ENCODE results near the gene NUDT9.
"Not testable (repeated sequence)": the region's sequence is repeated elsewhere in the genome, so short reads cannot be mapped to it uniquely, and the experiment has no call there.

The NUDT9 gene

DNA sequence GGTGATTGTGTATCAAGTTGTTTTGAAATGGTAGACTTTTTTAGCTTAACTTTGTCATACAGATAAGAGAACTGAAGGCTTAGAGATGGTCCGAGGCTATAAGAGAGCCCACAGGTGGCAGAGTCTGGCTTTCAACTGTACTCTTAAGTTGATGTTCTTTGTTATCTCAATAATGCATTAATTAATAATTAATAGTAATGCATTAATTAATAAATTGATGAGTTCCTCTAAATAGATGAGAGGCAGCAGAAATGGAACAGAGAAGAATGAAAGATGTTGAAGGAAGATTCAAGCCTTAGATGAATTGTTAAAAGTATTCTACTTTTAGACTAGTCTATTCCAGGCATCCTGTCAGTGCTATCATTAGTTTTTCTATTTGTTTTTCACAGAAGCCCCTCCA lies 22.4 kb downstream of the NUDT9 start:
- TF ChIP-seq, protein P1, sequence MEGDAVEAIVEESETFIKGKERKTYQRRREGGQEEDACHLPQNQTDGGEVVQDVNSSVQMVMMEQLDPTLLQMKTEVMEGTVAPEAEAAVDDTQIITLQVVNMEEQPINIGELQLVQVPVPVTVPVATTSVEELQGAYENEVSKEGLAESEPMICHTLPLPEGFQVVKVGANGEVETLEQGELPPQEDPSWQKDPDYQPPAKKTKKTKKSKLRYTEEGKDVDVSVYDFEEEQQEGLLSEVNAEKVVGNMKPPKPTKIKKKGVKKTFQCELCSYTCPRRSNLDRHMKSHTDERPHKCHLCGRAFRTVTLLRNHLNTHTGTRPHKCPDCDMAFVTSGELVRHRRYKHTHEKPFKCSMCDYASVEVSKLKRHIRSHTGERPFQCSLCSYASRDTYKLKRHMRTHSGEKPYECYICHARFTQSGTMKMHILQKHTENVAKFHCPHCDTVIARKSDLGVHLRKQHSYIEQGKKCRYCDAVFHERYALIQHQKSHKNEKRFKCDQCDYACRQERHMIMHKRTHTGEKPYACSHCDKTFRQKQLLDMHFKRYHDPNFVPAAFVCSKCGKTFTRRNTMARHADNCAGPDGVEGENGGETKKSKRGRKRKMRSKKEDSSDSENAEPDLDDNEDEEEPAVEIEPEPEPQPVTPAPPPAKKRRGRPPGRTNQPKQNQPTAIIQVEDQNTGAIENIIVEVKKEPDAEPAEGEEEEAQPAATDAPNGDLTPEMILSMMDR (conservative IDR thresholded peaks at IDR 0.05; ENCODE audit: control insufficient read depth, insufficient read depth, low read depth, low read length), result no peak
- H3K4me3 ChIP-seq (ENCODE audit: control insufficient read depth, low read depth, low read length), result no peak overlapping the region
- no peak for DNase-seq (ENCODE audit: low read depth)

DNA sequence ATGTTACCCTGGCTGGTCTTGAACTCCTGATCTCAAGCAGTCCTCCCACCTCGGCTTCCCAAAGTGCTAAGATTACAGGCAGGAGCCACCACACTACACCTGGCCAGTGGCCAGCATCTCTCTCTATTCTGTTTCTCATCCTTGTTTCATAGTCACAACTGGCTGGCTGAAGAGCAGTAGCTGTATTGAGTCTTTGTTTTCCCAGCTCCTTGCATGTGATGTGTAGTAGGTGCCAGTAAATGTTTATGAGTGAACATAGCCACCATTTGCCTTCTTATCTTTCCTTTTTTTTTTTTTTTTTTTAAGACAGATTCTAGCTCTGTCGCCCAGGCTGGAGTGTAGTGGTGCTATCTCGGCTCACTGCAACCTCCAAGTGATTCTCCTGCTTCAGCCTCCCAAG lies 23.6 kb downstream of the NUDT9 start:
- TF ChIP-seq, protein P1 (conservative IDR thresholded peaks at IDR 0.05; ENCODE audit: control insufficient read depth, insufficient read depth, low read depth, low read length), result no peak
- no peak overlapping the region for H3K4me3 ChIP-seq (ENCODE audit: control insufficient read depth, low read depth, low read length)
- DNase-seq (ENCODE audit: low read depth), result no peak

DNA sequence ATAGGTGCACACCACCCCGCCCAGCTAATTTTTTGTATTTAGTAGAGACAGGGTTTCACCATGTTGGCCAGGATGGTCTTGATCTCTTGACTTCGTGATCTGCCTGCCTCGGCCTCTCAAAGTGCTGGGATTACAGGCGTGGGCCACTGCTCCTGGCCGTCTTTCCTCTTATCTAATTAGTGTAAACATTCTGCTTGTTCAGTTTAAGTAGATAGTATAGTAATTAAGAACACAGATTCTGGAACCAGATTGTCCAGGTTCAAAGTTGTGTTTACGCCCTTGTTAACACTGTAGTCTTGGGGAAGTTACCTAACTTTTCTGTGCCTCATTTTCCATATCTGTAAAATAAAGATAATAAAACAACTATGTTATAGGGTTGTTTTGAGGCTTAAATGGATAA lies 24.0 kb downstream of the NUDT9 start:
- not testable (repeated sequence) for H3K4me3 ChIP-seq (ENCODE audit: control insufficient read depth, low read depth, low read length); DNase-seq (ENCODE audit: low read depth)

DNA sequence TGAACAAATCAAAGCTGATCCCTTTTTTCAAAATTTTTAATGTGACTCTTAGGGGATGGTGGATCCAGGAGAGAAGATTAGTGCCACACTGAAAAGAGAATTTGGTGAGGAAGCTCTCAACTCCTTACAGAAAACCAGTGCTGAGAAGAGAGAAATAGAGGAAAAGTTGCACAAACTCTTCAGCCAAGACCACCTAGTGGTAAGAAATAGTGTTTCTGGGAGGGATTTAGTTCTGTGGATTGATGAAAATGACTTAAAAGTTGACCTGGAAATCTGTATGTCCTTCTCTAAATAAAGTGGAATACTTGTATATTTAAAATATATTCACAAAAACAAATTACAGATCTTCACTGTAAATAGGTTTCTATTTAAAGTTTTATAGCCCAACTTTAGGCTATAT lies 29.2 kb downstream of the NUDT9 start:
- H3K4me3 ChIP-seq (ENCODE audit: control insufficient read depth, low read depth, low read length), result no peak overlapping the region
- DNase-seq (ENCODE audit: low read depth), result no peak
- TF ChIP-seq, protein P1 (conservative IDR thresholded peaks at IDR 0.05; ENCODE audit: control insufficient read depth, insufficient read depth, low read depth, low read length), result peak; percentile 20

DNA sequence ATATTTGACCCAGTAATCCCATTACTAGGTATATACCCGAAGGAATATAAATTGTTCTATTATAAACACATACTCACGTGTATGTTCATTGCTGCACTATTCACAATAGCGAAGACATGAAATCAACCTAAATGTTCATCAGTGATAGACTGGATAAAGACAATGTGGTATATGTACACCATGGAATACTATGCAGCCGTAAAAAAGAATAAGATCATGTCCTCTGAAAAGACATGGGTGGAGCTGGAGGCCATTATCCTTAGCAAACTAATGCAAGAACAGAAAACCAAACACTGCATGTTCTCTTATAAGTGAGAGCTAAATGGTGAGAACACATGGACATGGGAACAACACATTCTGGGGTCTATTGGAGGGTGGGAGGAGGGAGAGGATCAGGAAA lies 36.5 kb downstream of the NUDT9 start:
- TF ChIP-seq, protein P1 (conservative IDR thresholded peaks at IDR 0.05; ENCODE audit: control insufficient read depth, insufficient read depth, low read depth, low read length), result no peak
- H3K4me3 ChIP-seq (ENCODE audit: control insufficient read depth, low read depth, low read length), result no peak overlapping the region
- no peak for DNase-seq (ENCODE audit: low read depth)

DNA sequence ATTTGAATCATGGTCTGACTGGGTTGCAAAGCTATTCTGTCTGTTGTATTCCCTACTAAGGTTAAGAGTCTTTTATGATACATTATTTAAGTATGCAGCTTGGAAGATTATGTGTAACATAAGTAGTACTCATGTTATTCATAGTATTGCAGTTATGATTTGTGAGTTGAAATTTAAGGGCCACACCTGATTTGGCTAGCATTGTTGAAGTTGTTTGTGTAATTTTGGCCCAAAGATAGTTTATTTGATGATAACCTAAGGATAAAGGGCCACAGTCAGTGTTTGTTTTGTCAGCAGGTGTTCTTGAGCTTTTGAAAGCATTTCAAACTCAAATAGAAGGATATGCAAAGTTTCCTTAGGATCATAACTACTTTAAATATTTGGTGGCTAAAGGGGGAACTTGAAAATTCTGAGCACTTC lies 38.9 kb downstream of the NUDT9 start:
- H3K4me3 ChIP-seq (ENCODE audit: control insufficient read depth, low read depth, low read length), result no peak overlapping the region
- peak; percentile 1 for DNase-seq (ENCODE audit: low read depth)
- TF ChIP-seq, protein P1 (conservative IDR thresholded peaks at IDR 0.05; ENCODE audit: control insufficient read depth, insufficient read depth, low read depth, low read length), result no peak

DNA sequence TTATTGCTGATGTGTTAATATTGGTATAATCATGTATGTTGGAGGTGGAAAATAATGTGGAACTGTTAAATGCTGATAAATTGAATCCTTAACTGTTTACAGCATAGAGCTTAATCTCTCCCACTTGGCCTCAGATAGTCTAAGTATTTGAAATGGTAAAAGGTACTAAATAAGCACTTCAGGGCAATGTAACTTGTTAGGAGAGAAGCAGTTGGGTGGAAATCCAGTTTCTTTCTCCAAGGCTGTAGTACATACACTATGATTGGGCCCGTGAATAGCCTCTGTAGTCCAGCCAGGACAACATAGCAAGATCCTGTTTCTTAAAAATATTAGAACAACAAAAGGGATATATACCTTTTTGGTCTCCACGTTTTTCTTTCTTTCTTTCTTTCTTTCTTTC lies 39.7 kb downstream of the NUDT9 start:
- TF ChIP-seq, protein P1 (conservative IDR thresholded peaks at IDR 0.05; ENCODE audit: control insufficient read depth, insufficient read depth, low read depth, low read length), result no peak
- no peak overlapping the region for H3K4me3 ChIP-seq (ENCODE audit: control insufficient read depth, low read depth, low read length)
- no peak for DNase-seq (ENCODE audit: low read depth)

Data from fibroblast of mammary gland (primary cell).